H9 (cell line): Measurements from ENCODE around the gene YY1. TPM values are rescaled to one million over a fixed set of nuclear protein-coding genes. Genes with fewer than 3 reads are reported as not detected.

Source experiments
- DNase-seq: peaks from one replicate; pipeline ENCODE4 v3.0.0-alpha.2; 2017
- H2AFZ ChIP-seq: one replicate; pipeline ENCODE4 v1.6.1; 2013; ENCODE audit warnings: mild to moderate bottlenecking, low read length, control low read depth, moderate library complexity
- H2AK5ac ChIP-seq: 2 replicates; pipeline ENCODE4 v1.6.1; 2013; ENCODE audit warnings: low read length, control low read depth, mixed read lengths; ENCODE audit not compliant: insufficient read length
- H2BK120ac ChIP-seq: one replicate; pipeline ENCODE4 v1.6.1; 2013; ENCODE audit warnings: low read depth, mild to moderate bottlenecking, low read length, control low read depth, inconsistent platforms; ENCODE audit not compliant: poor library complexity, severe bottlenecking
- H2BK12ac ChIP-seq: 2 replicates; pipeline ENCODE4 v1.6.1; 2013; ENCODE audit warnings: low read length, control low read depth, mixed read lengths, low read depth; ENCODE audit not compliant: insufficient read length
- H2BK15ac ChIP-seq: 2 replicates; pipeline ENCODE4 v1.6.1; 2013; ENCODE audit warnings: low read depth, low read length, control low read depth
- H2BK20ac ChIP-seq: one replicate; pipeline ENCODE4 v1.6.1; 2013; ENCODE audit warnings: low read depth, mild to moderate bottlenecking, low read length, control low read depth, inconsistent platforms; ENCODE audit not compliant: poor library complexity, severe bottlenecking
- H2BK5ac ChIP-seq: 2 replicates; pipeline ENCODE4 v1.6.1; 2013; ENCODE audit warnings: low read length, control low read depth, mixed read lengths; ENCODE audit not compliant: insufficient read length
- H3K14ac ChIP-seq: 2 replicates; pipeline ENCODE4 v1.6.1; 2013; ENCODE audit warnings: low read length, control low read depth; ENCODE audit not compliant: insufficient read depth
- H3K18ac ChIP-seq: 2 replicates; pipeline ENCODE4 v1.6.1; 2013; ENCODE audit warnings: low read depth, mild to moderate bottlenecking, mixed read lengths, low read length, control low read depth; ENCODE audit not compliant: insufficient read length
- H3K23ac ChIP-seq: 2 replicates; pipeline ENCODE4 v1.6.1; 2013; ENCODE audit warnings: low read length, control low read depth, mixed read lengths, low read depth; ENCODE audit not compliant: insufficient read length
- H3K23me2 ChIP-seq: 2 replicates; pipeline ENCODE4 v1.6.1; 2013; ENCODE audit warnings: low read depth, mild to moderate bottlenecking, mixed read lengths, low read length, control low read depth; ENCODE audit not compliant: insufficient read length, poor library complexity, severe bottlenecking
- H3K27ac ChIP-seq: 2 replicates; pipeline ENCODE4 v1.5.1; 2013; ENCODE audit warnings: low read length, control low read depth, mixed read lengths, low read depth; ENCODE audit not compliant: insufficient read length
- H3K27me3 ChIP-seq: 2 replicates; pipeline ENCODE4 v1.6.1; 2013; ENCODE audit warnings: low read length, control low read depth, inconsistent platforms; ENCODE audit not compliant: insufficient read depth
- H3K4ac ChIP-seq: 2 replicates; pipeline ENCODE4 v1.6.1; 2013; ENCODE audit warnings: low read depth, mild to moderate bottlenecking, control low read depth, inconsistent platforms, low read length, moderate library complexity
- H3K4me1 ChIP-seq: 2 replicates; pipeline ENCODE4 v1.6.1; 2013; ENCODE audit warnings: low read length, control low read depth, inconsistent platforms; ENCODE audit not compliant: insufficient read depth
- H3K4me2 ChIP-seq: 2 replicates; pipeline ENCODE4 v1.6.1; 2013; ENCODE audit warnings: low read length, control low read depth, mixed read lengths; ENCODE audit not compliant: insufficient read length, insufficient read depth
- H3K56ac ChIP-seq: 2 replicates; pipeline ENCODE4 v1.6.1; 2013; ENCODE audit warnings: low read depth, mild to moderate bottlenecking, mixed read lengths, low read length, control low read depth; ENCODE audit not compliant: insufficient read length
- H3K79me1 ChIP-seq: 2 replicates; pipeline ENCODE4 v1.6.1; 2013; ENCODE audit warnings: low read depth, mild to moderate bottlenecking, moderate library complexity, low read length, control low read depth, inconsistent platforms; ENCODE audit not compliant: insufficient read depth, poor library complexity, severe bottlenecking
- H3K79me2 ChIP-seq: 2 replicates; pipeline ENCODE4 v1.6.1; 2013; ENCODE audit warnings: low read length, control low read depth, inconsistent platforms; ENCODE audit not compliant: insufficient read depth
- H3K9ac ChIP-seq: 2 replicates; pipeline ENCODE4 v1.6.1; 2013; ENCODE audit warnings: low read length, control low read depth, mixed read lengths; ENCODE audit not compliant: insufficient read length; ENCODE audit errors: extremely low read depth
- H3K9me3 ChIP-seq: one replicate; pipeline ENCODE4 v1.6.1; 2013; ENCODE audit warnings: low read depth, low read length, inconsistent platforms; ENCODE audit not compliant: control insufficient read depth
- H3T11ph ChIP-seq: one replicate; pipeline ENCODE4 v1.6.1; 2013; ENCODE audit warnings: mild to moderate bottlenecking, low read length, control low read depth, inconsistent platforms
- H4K20me1 ChIP-seq: one replicate; pipeline ENCODE4 v1.6.1; 2013; ENCODE audit not compliant: control insufficient read depth, insufficient read length, insufficient read depth
- H4K5ac ChIP-seq: 2 replicates; pipeline ENCODE4 v1.6.1; 2013; ENCODE audit warnings: low read depth, mild to moderate bottlenecking, mixed read lengths, low read length, control low read depth; ENCODE audit not compliant: insufficient read length
- H4K8ac ChIP-seq: replicated peaks from 2 replicates; pipeline ENCODE4 v1.6.1; 2013; ENCODE audit warnings: low read length, control low read depth, mixed read lengths, low read depth; ENCODE audit not compliant: insufficient read length
- H4K91ac ChIP-seq: 2 replicates; pipeline ENCODE4 v1.6.1; 2013; ENCODE audit warnings: low read depth, mild to moderate bottlenecking, moderate library complexity, mixed read lengths, low read length, control low read depth; ENCODE audit not compliant: insufficient read length
- H3K27ac Mint-ChIP-seq, 3 experiments: 2 replicates in 2 of 3; 3 replicates in 1 of 3; pipeline ENCODE4 v1.8.0; 2020 to 2021; ENCODE audit warnings: mixed read lengths in 3 of 3, mild to moderate bottlenecking in 1 of 3, moderate library complexity in 1 of 3
- H3K27me3 Mint-ChIP-seq: 2 replicates; pipeline ENCODE4 v1.8.0; 2021; ENCODE audit warnings: low read depth, mild to moderate bottlenecking, moderate library complexity, mixed read lengths
- H3K36me3 Mint-ChIP-seq, 3 experiments: 2 replicates in 2 of 3; 3 replicates in 1 of 3; pipeline ENCODE4 v1.8.0; 2020 to 2021; ENCODE audit warnings: low read depth in 3 of 3, mixed read lengths in 3 of 3; ENCODE audit not compliant: insufficient read depth in 1 of 3
- H3K4me1 Mint-ChIP-seq, 2 experiments: 2 replicates each; pipeline ENCODE4 v1.8.0; 2020; ENCODE audit warnings: mixed read lengths in 2 of 2
- H3K4me3 Mint-ChIP-seq, 2 experiments: 2 replicates in 1 of 2; 3 replicates in 1 of 2; pipeline ENCODE4 v1.8.0; 2020 to 2021; ENCODE audit warnings: mild to moderate bottlenecking in 2 of 2, mixed read lengths in 2 of 2, moderate library complexity in 1 of 2
- H3K9me3 Mint-ChIP-seq, 2 experiments: 2 replicates in 1 of 2; 3 replicates in 1 of 2; pipeline ENCODE4 v1.8.0; 2020; ENCODE audit warnings: mild to moderate bottlenecking in 2 of 2, mixed read lengths in 2 of 2, moderate library complexity in 1 of 2
- WGBS: extraction: QIAGEN DNeasy Blood & Tissue Kit; methylation state at CpG from one replicate; pipeline ENCODE4 v1.1.7; 2013; ENCODE audit warnings: missing lambda C conversion rate, low lambda C conversion rate, mixed read lengths; ENCODE audit not compliant: insufficient read length; ENCODE audit errors: extremely low coverage; 5-methylcytosine and 5-hydroxymethylcytosine counted together
- total RNA-seq: library from RNA; stranded (reverse); gene quantifications from 2 replicates; pipeline ENCODE4 v1.2.1, GENCODE V29; 2021
- TF ChIP-seq, protein P1 (sequence below): fragments of 200-600 bp; sonication (generic); conservative IDR thresholded peaks from 3 replicates; pipeline ENCODE4 v1.8.0; 2021; ENCODE audit warnings: antibody characterized with exemption, mild to moderate bottlenecking

Gene YY1
- total RNA-seq, 1 experiment from 2014 or later: 103 TPM

DNA sequence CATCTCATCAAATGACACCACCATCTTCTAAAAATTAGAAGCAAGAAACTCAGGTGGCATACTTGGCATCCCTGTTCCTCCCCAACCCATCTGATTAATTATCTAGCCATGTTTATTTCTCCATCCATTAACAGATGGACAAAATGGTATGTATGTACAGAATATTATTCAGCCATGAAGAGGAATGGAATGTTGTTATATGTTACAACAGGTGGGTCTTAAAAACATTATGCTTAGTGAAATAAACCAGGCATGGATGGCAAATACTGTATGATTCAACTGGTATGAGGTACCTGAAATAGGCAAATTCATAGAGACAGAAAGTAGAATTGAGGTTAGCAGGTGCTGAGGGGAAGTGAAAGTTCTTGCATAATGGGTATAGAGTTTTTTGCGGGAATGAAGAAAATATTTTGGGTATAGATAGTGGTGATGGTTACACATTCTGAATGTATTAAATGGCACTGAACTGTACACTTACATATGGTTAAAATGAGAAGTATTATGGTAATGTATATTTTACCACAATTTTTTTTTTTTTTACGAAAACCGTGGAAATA lies 17.5 kb downstream of the YY1 start:
- no peak for DNase-seq
- no peaks in the 10 kb centered on the region for H4K20me1 ChIP-seq
- no peaks in the 10 kb centered on the region for H3K9me3 ChIP-seq
- no peak overlapping the region for H2BK12ac ChIP-seq
- no peaks in the 10 kb centered on the region for H3K27me3 ChIP-seq
- H3K4me3 Mint-ChIP-seq: no peak overlapping the region
- peaks cover 0 to 10% (median 3%) of the 10 kb centered on the region in 3 experiments; a peak in 4 of 7 replicates for H3K36me3 Mint-ChIP-seq
- H2BK5ac ChIP-seq: no peak overlapping the region
- H4K8ac ChIP-seq: no peak overlapping the region
- H3K27ac ChIP-seq: no peak overlapping the region
- H2BK20ac ChIP-seq: no peak overlapping the region
- no peak overlapping the region for H3K4me2 ChIP-seq
- H3T11ph ChIP-seq: no peak overlapping the region
- H3K27me3 Mint-ChIP-seq: no peaks in the 10 kb centered on the region
- H3K14ac ChIP-seq: no peak overlapping the region
- no peak overlapping the region for H3K9ac ChIP-seq
- TF ChIP-seq, protein P1, sequence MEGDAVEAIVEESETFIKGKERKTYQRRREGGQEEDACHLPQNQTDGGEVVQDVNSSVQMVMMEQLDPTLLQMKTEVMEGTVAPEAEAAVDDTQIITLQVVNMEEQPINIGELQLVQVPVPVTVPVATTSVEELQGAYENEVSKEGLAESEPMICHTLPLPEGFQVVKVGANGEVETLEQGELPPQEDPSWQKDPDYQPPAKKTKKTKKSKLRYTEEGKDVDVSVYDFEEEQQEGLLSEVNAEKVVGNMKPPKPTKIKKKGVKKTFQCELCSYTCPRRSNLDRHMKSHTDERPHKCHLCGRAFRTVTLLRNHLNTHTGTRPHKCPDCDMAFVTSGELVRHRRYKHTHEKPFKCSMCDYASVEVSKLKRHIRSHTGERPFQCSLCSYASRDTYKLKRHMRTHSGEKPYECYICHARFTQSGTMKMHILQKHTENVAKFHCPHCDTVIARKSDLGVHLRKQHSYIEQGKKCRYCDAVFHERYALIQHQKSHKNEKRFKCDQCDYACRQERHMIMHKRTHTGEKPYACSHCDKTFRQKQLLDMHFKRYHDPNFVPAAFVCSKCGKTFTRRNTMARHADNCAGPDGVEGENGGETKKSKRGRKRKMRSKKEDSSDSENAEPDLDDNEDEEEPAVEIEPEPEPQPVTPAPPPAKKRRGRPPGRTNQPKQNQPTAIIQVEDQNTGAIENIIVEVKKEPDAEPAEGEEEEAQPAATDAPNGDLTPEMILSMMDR: no peak
- no peak overlapping the region for H3K4ac ChIP-seq
- H3K79me1 ChIP-seq: peaks cover 19% of the 10 kb centered on the region
- H3K23me2 ChIP-seq: no peaks in the 10 kb centered on the region
- 0 out of 4 replicates have a peak, but pooled peaks cover 0 to 7% of the 10 kb centered on the region in 2 experiments for H3K4me1 Mint-ChIP-seq
- no peak overlapping the region for H2AK5ac ChIP-seq
- H3K4me1 ChIP-seq: no peaks in the 10 kb centered on the region
- H3K56ac ChIP-seq: no peak overlapping the region
- no peak overlapping the region for H3K23ac ChIP-seq
- no peak overlapping the region for H3K18ac ChIP-seq
- no peaks in the 10 kb centered on the region; a peak in 1 of 5 replicates for H3K9me3 Mint-ChIP-seq
- no peak overlapping the region for H3K27ac Mint-ChIP-seq
- H4K5ac ChIP-seq: no peak overlapping the region
- no peak overlapping the region for H2BK15ac ChIP-seq
- WGBS: 100% methylated on average over 1 of the region's 3 CpGs
- H4K91ac ChIP-seq: no peak overlapping the region
- no peak overlapping the region for H2BK120ac ChIP-seq
- peaks cover 75% of the 10 kb centered on the region for H3K79me2 ChIP-seq
- no peak overlapping the region for H2AFZ ChIP-seq
